GM21825 (cell line): Measurements from ENCODE around the gene MYL4.
"Not testable (repeated sequence)": the region's sequence is repeated elsewhere in the genome, so short reads cannot be mapped to it uniquely, and the experiment has no call there.

ENCODE experiments used
- ATAC-seq: cut with Tn5 transposase; IDR thresholded peaks from one replicate; pipeline ENCODE4 v1.9.1; 2021; ENCODE audit warnings: mild to moderate bottlenecking, moderate library complexity; ENCODE audit not compliant: unreplicated experiment

The MYL4 gene

GRCh38 chr17:47239967-47240651, 31.0 kb downstream of the MYL4 start:
- no peak for ATAC-seq

DNA sequence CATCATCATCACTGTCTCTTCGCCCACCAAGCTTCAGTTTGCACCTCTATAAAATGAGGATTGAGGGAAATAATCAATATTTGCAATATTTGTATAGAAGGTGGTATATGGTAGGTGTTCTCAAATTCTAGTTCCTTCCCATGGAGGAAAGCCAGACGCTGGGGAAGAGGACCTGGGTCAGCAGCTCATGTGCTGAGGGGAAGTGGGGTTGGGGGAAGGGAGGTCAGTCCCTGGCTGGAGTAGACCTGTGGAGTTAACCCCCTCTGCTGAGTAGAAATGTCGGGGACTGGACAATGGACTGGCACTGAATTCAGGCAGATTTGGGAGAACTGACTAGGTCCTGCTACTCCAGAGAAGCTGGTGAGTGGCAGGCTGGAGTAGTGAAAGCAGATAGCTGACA, 31.7 kb downstream of the MYL4 start:
- no peak for ATAC-seq

- ATAC-seq = no peak
Observed at GRCh38 chr17:47242648-47243047, 33.5 kb downstream of the MYL4 start.

GRCh38 chr17:47243737-47244598, 34.8 kb downstream of the MYL4 start:
- no peak for ATAC-seq

DNA sequence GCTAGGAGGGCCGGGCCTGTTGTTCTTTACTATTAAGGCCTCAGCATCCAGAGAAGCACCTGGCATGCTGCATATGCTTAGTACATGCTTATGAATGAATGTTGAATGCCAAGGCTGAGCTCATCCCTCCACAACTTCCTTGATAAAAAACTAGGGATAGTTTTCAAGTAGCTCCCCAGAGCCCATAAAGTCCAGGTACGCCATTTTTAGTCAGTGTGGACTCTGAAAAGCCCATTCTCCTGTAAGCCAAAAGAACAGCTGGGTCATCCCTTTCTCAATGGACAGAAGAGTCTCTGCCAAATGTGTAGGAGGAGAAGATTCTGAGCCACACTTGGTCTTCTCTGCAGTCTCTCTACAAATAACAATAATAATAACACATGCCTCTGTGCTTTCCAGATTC, 35.5 kb downstream of the MYL4 start:
- no peak for ATAC-seq

DNA sequence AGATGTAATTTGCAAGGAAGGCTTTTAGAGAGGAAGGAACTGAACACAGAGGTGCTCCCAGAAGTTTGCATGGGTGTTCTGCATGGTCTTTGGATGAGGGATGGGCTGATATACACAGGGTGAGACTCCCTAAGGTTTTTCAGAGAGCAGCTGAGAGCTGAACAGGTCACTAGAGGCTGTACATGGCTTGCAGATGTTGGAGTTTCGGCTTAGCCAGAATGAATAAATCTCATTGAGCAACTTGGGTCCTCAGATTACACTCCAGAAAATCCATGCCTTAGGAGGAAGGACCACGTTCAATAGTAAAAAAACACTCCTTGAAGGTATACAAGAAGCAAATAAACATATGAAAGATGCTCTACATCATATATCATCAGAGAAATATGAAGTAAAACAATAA, 37.0 kb downstream of the MYL4 start:
- ATAC-seq = no peak

- no peak for ATAC-seq
Observed at GRCh38 chr17:47250855-47251254, 41.7 kb downstream of the MYL4 start.

GRCh38 chr17:47251421-47251940, 42.3 kb downstream of the MYL4 start:
- no peak for ATAC-seq

DNA sequence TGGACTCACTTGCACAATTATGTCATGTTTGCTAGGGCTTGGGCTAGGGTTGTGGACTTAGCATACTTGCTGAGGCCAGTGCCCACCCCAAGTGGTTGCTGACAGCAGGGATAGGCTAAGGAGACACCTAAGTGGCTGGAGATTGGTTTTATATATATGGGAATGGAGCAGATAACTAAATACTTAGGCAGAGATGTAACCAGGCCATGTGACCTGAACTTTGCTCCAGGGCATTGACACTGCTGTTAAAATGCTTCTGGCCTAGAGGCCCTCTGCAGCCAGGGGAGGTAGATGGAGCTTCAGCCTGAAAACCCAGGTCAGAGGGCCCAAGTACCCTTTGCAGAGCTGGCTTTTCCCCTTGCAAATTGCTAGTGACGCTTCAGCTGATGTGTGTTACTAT, 43.1 kb downstream of the MYL4 start:
- ATAC-seq = no peak

DNA sequence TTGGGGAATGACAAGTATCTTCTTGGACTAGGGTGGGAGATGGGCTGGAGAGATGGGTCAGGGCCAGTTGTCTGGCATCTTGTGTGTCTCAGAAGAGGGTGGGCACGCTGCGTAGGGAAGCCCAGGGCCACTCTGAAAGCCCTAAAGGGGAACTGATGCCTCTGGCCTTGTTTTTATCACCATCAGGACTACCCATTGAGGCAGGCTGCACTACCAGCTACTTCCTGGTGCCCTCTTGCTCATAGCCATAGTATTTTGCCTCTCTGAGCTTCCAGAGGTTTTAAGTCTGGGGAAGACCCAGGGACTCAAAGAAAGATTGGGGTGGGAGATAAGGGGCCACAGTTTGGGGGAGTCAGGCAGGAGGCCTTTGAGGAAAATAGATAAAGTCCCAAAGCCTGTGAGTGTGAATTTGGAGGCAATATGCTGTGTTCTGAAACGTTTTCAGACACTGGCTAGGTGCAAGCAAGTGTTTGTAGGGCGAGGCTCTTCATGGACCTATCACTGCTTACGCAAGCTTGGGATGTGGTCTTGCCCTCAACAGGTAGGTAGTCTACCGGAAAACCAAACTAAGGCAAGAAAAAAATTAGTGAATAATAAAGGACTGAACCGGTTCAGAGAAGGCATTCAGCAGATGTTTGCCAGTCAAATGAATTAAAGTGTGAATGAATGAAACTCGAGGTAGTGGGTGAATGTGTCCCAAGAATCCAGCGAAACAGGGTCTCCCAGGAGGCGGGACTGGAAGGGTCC, 43.8 kb downstream of the MYL4 start:
- no peak for ATAC-seq

DNA sequence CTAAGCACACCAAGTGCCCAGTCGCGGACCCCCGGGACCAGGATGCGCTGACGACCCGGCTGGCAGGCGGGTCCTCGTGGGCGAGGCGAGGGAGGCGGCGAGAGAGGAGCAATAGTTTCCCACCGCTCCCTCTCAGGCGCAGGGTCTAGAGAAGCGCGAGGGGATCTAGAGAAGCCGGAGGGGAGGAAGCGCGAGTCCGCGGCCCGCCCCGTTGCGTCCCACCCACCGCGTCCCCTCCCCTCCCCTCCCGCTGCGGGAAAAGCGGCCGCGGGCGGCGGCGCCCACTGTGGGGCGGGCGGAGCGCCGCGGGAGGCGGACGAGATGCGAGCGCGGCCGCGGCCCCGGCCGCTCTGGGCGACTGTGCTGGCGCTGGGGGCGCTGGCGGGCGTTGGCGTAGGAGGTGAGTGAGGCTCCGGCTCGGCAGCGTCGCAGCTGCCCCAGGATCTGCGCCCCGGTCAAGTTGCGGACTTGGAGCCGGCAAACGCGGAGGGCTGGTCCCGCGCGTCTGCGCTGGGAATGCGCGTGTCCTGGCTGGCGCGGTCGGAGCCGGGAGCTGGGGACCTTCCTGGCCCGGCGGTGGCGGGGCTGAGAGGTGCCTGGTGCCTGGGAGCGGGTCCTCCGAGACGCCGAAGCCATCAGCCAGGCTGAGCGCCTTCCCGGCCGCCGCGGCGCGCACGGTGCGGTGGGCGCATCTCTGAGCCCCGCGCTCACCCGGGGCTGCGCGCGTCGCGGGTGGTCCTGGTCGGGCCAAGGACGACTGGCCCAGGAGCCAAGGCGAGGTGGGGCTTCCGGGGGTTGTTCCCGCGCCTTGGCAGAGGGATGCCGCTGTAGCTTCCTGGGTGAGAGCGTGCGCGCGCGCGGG, 44.6 kb downstream of the MYL4 start, which contains the start of gene ITGB3:
Gene ITGB3 (plus strand): TSS at position 287 of the 862 bp plus-strand sequence. CDS start 35 bp downstream, at position 322.
- peak; percentile 89 for ATAC-seq

DNA sequence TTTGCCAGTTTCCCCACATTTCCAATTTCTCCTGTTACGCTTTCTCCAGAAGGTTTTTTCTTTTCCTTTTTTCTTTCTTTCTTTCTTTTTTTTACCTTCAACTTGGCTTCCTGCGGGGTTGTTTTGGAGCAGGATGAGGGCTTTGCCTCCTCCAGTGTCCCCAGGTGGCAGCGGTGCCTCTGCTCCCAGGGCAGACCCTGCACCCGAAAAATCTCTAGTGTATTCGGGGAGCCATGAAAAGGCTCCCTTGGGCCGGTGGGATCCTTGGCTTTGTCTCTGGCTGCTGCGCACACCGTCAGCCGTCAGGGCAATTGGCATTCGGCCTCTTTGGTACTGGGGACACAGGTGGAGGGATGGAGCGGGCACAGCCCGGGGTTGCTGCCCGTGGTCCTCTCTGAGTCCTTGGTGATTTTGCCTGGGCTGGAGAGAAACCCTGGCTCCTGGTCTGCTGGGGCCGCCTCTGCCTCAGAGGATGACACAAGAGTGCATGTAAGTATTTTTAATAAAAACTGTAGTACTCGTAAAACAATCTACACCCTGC, 45.3 kb downstream of the MYL4 start:
- ATAC-seq = peak; percentile 24

DNA sequence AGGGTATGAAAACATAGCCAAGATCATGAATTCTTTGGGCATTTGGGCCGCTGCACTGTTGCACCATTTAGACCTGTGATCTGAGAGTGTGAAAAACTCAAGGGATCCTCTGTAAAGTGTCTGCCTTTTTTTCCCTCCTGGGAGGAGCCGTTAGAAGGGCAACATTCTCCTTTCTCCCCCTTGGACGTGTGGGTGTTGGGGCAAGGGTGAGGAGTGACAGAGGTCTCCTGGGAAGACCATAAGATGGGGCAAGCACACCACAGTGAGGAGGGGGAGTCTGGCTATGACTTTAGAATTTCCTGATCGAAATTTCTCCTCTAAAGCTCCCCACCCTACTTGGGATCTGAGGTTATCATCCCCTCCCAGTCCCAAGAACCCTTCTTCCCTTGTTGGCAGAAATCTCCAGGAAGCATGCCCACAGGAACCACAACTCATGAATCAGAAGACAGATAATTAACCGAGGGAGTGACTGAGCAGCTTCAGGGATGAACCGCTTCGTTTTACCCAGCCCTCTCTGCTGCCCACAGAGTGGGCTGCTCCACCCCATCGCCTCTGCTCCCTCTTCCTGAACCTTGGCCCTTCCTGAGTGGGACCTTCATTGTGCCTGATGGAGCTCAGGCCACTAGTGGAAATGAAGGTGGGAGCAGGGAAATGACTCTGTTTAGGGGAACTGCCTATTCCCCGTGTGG, 48.6 kb downstream of the MYL4 start:
- ATAC-seq = no peak

- ATAC-seq = no peak
Observed at GRCh38 chr17:47262586-47262985, 53.4 kb downstream of the MYL4 start.

- ATAC-seq = no peak
Observed at GRCh38 chr17:47264166-47264565, 55.0 kb downstream of the MYL4 start.

- no peak for ATAC-seq
Observed at GRCh38 chr17:47265983-47266541, 56.9 kb downstream of the MYL4 start.

- no peak for ATAC-seq
Observed at GRCh38 chr17:47266782-47267181, 57.6 kb downstream of the MYL4 start.

DNA sequence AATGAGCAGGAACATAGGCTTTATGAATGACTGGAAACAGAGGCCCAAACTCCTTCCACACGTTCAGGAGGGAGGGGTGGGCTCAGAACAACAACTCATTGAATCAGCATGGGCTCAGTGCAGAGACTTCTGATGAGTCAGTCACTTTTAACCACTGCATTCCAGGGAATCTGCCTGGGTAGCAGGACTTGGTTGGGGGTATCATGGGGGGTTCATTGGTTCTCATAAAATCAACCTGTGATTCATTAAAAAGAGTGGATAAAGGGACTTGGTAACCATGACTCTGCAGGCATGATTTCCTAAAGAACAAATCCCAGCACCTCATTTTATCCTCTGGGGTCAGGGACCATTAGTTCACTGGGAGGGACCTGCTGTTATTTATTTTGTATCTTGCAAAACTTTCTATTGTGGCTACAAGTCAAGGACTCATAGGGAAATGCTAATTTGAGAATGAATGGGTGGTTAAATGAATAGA, 58.2 kb downstream of the MYL4 start:
- ATAC-seq = no peak

GRCh38 chr17:47268964-47269363, 59.8 kb downstream of the MYL4 start:
- not testable (repeated sequence) for ATAC-seq
